Measurements from ENCODE around the gene NFIA.

NFIA gene

GRCh38 chr1:61138921-61139774 lies 56.8 kb downstream of the NFIA start:
- Histone ChIP-seq H3K4me1 (ENCODE audit: insufficient read depth, low read length) (peaks cover 47% of the 10 kb centered on the region), H3K9ac (ENCODE audit: low read length) (no peak overlapping the region), H3K27ac (ENCODE audit: low read depth, low read length) (no peak overlapping the region), H3K36me3 (ENCODE audit: insufficient read depth, low read length) (no peaks in the 10 kb centered on the region), H3K9me3 (ENCODE audit: low read length) (no peaks in the 10 kb centered on the region), H3K4me3 (ENCODE audit: low read depth in 1 of 2, low read length in 2 of 2) (no peak overlapping the region), H3K27me3 (ENCODE audit: control insufficient read depth in 1 of 2, insufficient read depth in 2 of 2, low read length in 2 of 2) (no peaks in the 10 kb centered on the region)

- no peak overlapping the region for H3K4me3 ChIP-seq (ENCODE audit: low read depth in 1 of 2, low read length in 2 of 2)
- H3K27me3 ChIP-seq (ENCODE audit: control insufficient read depth in 1 of 2, insufficient read depth in 2 of 2, low read length in 2 of 2): no peaks in the 10 kb centered on the region
- no peak overlapping the region for H3K9ac ChIP-seq (ENCODE audit: low read length)
- peaks cover 50% of the 10 kb centered on the region for H3K4me1 ChIP-seq (ENCODE audit: insufficient read depth, low read length)
- no peak overlapping the region for H3K27ac ChIP-seq (ENCODE audit: low read depth, low read length)
- no peaks in the 10 kb centered on the region for H3K9me3 ChIP-seq (ENCODE audit: low read length)
- H3K36me3 ChIP-seq (ENCODE audit: insufficient read depth, low read length): no peaks in the 10 kb centered on the region
Observed at GRCh38 chr1:61139775-61140549, 57.6 kb downstream of the NFIA start.

GRCh38 chr1:61140778-61141177 lies 58.4 kb downstream of the NFIA start:
- Histone ChIP-seq H3K27ac (ENCODE audit: low read depth, low read length) (no peak overlapping the region), H3K4me1 (ENCODE audit: insufficient read depth, low read length) (peaks cover 50% of the 10 kb centered on the region), H3K9ac (ENCODE audit: low read length) (no peak overlapping the region), H3K9me3 (ENCODE audit: low read length) (no peaks in the 10 kb centered on the region), H3K27me3 (ENCODE audit: control insufficient read depth in 1 of 2, insufficient read depth in 2 of 2, low read length in 2 of 2) (no peaks in the 10 kb centered on the region), H3K4me3 (ENCODE audit: low read depth in 1 of 2, low read length in 2 of 2) (no peak overlapping the region), H3K36me3 (ENCODE audit: insufficient read depth, low read length) (no peaks in the 10 kb centered on the region)

- Histone ChIP-seq H3K4me1 (ENCODE audit: insufficient read depth, low read length) (peaks cover 50% of the 10 kb centered on the region), H3K9ac (ENCODE audit: low read length) (no peak overlapping the region), H3K9me3 (ENCODE audit: low read length) (no peaks in the 10 kb centered on the region), H3K27me3 (ENCODE audit: control insufficient read depth in 1 of 2, insufficient read depth in 2 of 2, low read length in 2 of 2) (no peaks in the 10 kb centered on the region), H3K36me3 (ENCODE audit: insufficient read depth, low read length) (no peaks in the 10 kb centered on the region), H3K4me3 (ENCODE audit: low read depth in 1 of 2, low read length in 2 of 2) (no peak overlapping the region), H3K27ac (ENCODE audit: low read depth, low read length) (no peak overlapping the region)
Observed at GRCh38 chr1:61141288-61142042, 59.1 kb downstream of the NFIA start.

GRCh38 chr1:61142043-61142440 lies 59.7 kb downstream of the NFIA start:
- H3K9ac ChIP-seq (ENCODE audit: low read length): no peak overlapping the region
- H3K36me3 ChIP-seq (ENCODE audit: insufficient read depth, low read length): no peaks in the 10 kb centered on the region
- no peaks in the 10 kb centered on the region for H3K27me3 ChIP-seq (ENCODE audit: control insufficient read depth in 1 of 2, insufficient read depth in 2 of 2, low read length in 2 of 2)
- H3K4me3 ChIP-seq (ENCODE audit: low read depth in 1 of 2, low read length in 2 of 2): no peak overlapping the region
- H3K4me1 ChIP-seq (ENCODE audit: insufficient read depth, low read length): peaks cover 50% of the 10 kb centered on the region
- H3K9me3 ChIP-seq (ENCODE audit: low read length): no peaks in the 10 kb centered on the region
- H3K27ac ChIP-seq (ENCODE audit: low read depth, low read length): no peak overlapping the region

GRCh38 chr1:61142726-61143500 lies 60.6 kb downstream of the NFIA start:
- Histone ChIP-seq H3K4me1 (ENCODE audit: insufficient read depth, low read length) (peaks cover 51% of the 10 kb centered on the region), H3K36me3 (ENCODE audit: insufficient read depth, low read length) (no peaks in the 10 kb centered on the region)

GRCh38 chr1:61143821-61144424 lies 61.6 kb downstream of the NFIA start:
- H3K4me3 ChIP-seq (ENCODE audit: low read depth in 1 of 2, low read length in 2 of 2): no peak overlapping the region
- H3K9me3 ChIP-seq (ENCODE audit: low read length): no peaks in the 10 kb centered on the region
- H3K36me3 ChIP-seq (ENCODE audit: insufficient read depth, low read length): no peaks in the 10 kb centered on the region
- no peak overlapping the region for H3K27ac ChIP-seq (ENCODE audit: low read depth, low read length)
- no peaks in the 10 kb centered on the region for H3K27me3 ChIP-seq (ENCODE audit: control insufficient read depth in 1 of 2, insufficient read depth in 2 of 2, low read length in 2 of 2)
- peaks cover 61% of the 10 kb centered on the region for H3K4me1 ChIP-seq (ENCODE audit: insufficient read depth, low read length)
- no peak overlapping the region for H3K9ac ChIP-seq (ENCODE audit: low read length)

More at GRCh38 chr1:61142726-61143500, 60.6 kb downstream of the NFIA start:
- Histone ChIP-seq H3K27me3 (ENCODE audit: control insufficient read depth in 1 of 2, insufficient read depth in 2 of 2, low read length in 2 of 2) (no peaks in the 10 kb centered on the region), H3K9me3 (ENCODE audit: low read length) (no peaks in the 10 kb centered on the region), H3K9ac (ENCODE audit: low read length) (no peak overlapping the region), H3K4me3 (ENCODE audit: low read depth in 1 of 2, low read length in 2 of 2) (no peak overlapping the region), H3K27ac (ENCODE audit: low read depth, low read length) (no peak overlapping the region)

- no peaks in the 10 kb centered on the region for H3K9me3 ChIP-seq (ENCODE audit: low read length)
- no peak overlapping the region for H3K9ac ChIP-seq (ENCODE audit: low read length)
- peaks cover 54% of the 10 kb centered on the region for H3K4me1 ChIP-seq (ENCODE audit: insufficient read depth, low read length)
- no peaks in the 10 kb centered on the region for H3K36me3 ChIP-seq (ENCODE audit: insufficient read depth, low read length)
- no peak overlapping the region for H3K27ac ChIP-seq (ENCODE audit: low read depth, low read length)
- no peaks in the 10 kb centered on the region for H3K27me3 ChIP-seq (ENCODE audit: control insufficient read depth in 1 of 2, insufficient read depth in 2 of 2, low read length in 2 of 2)
- H3K4me3 ChIP-seq (ENCODE audit: low read depth in 1 of 2, low read length in 2 of 2): no peak overlapping the region
Observed at GRCh38 chr1:61149010-61149860, 66.9 kb downstream of the NFIA start.

- Histone ChIP-seq H3K36me3 (ENCODE audit: insufficient read depth, low read length) (no peaks in the 10 kb centered on the region), H3K27me3 (ENCODE audit: control insufficient read depth in 1 of 2, insufficient read depth in 2 of 2, low read length in 2 of 2) (no peaks in the 10 kb centered on the region), H3K4me3 (ENCODE audit: low read depth in 1 of 2, low read length in 2 of 2) (no peak overlapping the region), H3K9me3 (ENCODE audit: low read length) (no peaks in the 10 kb centered on the region), H3K27ac (ENCODE audit: low read depth, low read length) (no peak overlapping the region), H3K4me1 (ENCODE audit: insufficient read depth, low read length) (peaks cover 58% of the 10 kb centered on the region), H3K9ac (ENCODE audit: low read length) (no peak overlapping the region)
Observed at GRCh38 chr1:61151565-61151964, 69.2 kb downstream of the NFIA start.

- peaks cover 63% of the 10 kb centered on the region for H3K4me1 ChIP-seq (ENCODE audit: insufficient read depth, low read length)
- no peak overlapping the region for H3K4me3 ChIP-seq (ENCODE audit: low read depth in 1 of 2, low read length in 2 of 2)
- peak overlapping the region; percentile 49 for H3K27ac ChIP-seq (ENCODE audit: low read depth, low read length)
- no peak overlapping the region for H3K9ac ChIP-seq (ENCODE audit: low read length)
- no peaks in the 10 kb centered on the region for H3K9me3 ChIP-seq (ENCODE audit: low read length)
- H3K27me3 ChIP-seq (ENCODE audit: control insufficient read depth in 1 of 2, insufficient read depth in 2 of 2, low read length in 2 of 2): no peaks in the 10 kb centered on the region
- H3K36me3 ChIP-seq (ENCODE audit: insufficient read depth, low read length): no peaks in the 10 kb centered on the region
Observed at GRCh38 chr1:61152066-61152465, 69.7 kb downstream of the NFIA start.

Measured in muscle layer of colon (tissue), 2 donors.